ENCODE data around the gene FOCAD. TPM values are rescaled to one million over a fixed set of nuclear protein-coding genes. Genes with fewer than 3 reads are reported as not detected.

Gene FOCAD
- total RNA-seq, 1 experiment from 2014 or later, result 40.7 TPM

GRCh38 chr9:21031808-21032183 is 347.7 kb downstream of the FOCAD start:
- POLR2A ChIA-PET, result no interaction called here
- CTCF ChIA-PET, result no interaction called here
- Histone ChIP-seq H4K20me1 (ENCODE audit: insufficient read depth) (no peaks in the 10 kb centered on the region), H3K4me1 (ENCODE audit: control insufficient read depth in 1 of 2, insufficient read depth in 2 of 2, low read length in 2 of 2) (no peaks in the 10 kb centered on the region), H3K36me3 (ENCODE audit: control insufficient read depth in 1 of 2, insufficient read depth in 2 of 2, low read length in 2 of 2) (no peaks in the 10 kb centered on the region), H3K9me2 (ENCODE audit: insufficient read depth) (no peaks in the 10 kb centered on the region), H2AFZ (ENCODE audit: low read depth, low read length, poor library complexity, severe bottlenecking) (no peak overlapping the region), H3K27me3 (ENCODE audit: insufficient read depth, low read length) (no peaks in the 10 kb centered on the region), H3K4me3 (replicated peaks in 1 of 2; ENCODE audit: low read depth in 1 of 2, low read length in 2 of 2) (no peak overlapping the region), H3K79me2 (ENCODE audit: insufficient read depth, low read length) (no peaks in the 10 kb centered on the region), H3K9ac (ENCODE audit: low read length) (no peak overlapping the region), H3K9me3 (ENCODE audit: control insufficient read depth in 1 of 2, insufficient read depth in 1 of 2, low read depth in 1 of 2, low read length in 2 of 2) (no peaks in the 10 kb centered on the region), H3K4me2 (ENCODE audit: low read length) (no peak overlapping the region), H3K27ac (ENCODE audit: low read depth, low read length) (no peak overlapping the region)
- RAD21 ChIA-PET (ENCODE audit: low non-redundant PET in 1 of 2, low total read pairs in 2 of 2, uncharacterized antibody in 2 of 2, unreplicated experiment in 2 of 2), result no interaction called here
- no peak for TF ChIP-seq EZH2 (IDR thresholded peaks at IDR 0.05)
- DNase-seq (ENCODE audit: low read depth, low spot score) (no peak), ATAC-seq (no peak)
- no TSS peak for BruUV-seq (replicated peaks)
- intact Hi-C loops (cut with micrococcal nuclease), result no loop called here

- no peak for TF ChIP-seq CEBPB (IDR thresholded peaks at IDR 0.05; ENCODE audit: low read depth)
- TF ChIP-seq POLR2A (IDR thresholded peaks at IDR 0.05; ENCODE audit: borderline replicate concordance, extremely low read depth, insufficient read depth, insufficient read length), result no peak
- TF ChIP-seq FOSL1 (IDR thresholded peaks at IDR 0.05; ENCODE audit: low read depth), result no peak
- no peak for TF ChIP-seq EZH2phosphoT487 (IDR thresholded peaks at IDR 0.05; ENCODE audit: borderline replicate concordance)
- no peak for TF ChIP-seq ZFX (IDR thresholded peaks at IDR 0.05)
- no peak for TF ChIP-seq CTCF (IDR thresholded peaks at IDR 0.05 in 2 of 3, conservative IDR thresholded peaks at IDR 0.05 in 1 of 3; ENCODE audit: borderline replicate concordance in 1 of 3, insufficient read depth in 1 of 3, low read depth in 2 of 3, low read length in 2 of 3)
- TF ChIP-seq MAX (IDR thresholded peaks at IDR 0.05), result no peak
- TF ChIP-seq SP1 (IDR thresholded peaks at IDR 0.05; ENCODE audit: low read depth), result no peak
- no peak for TF ChIP-seq ATF3 (IDR thresholded peaks at IDR 0.05)
- TF ChIP-seq EGR1 (IDR thresholded peaks at IDR 0.05; ENCODE audit: low read depth), result no peak
- TF ChIP-seq REST (IDR thresholded peaks at IDR 0.05; ENCODE audit: low read depth), result no peak
- no peak for TF ChIP-seq JUND (IDR thresholded peaks at IDR 0.05)
- TF ChIP-seq POLR2AphosphoS5 (IDR thresholded peaks at IDR 0.05; ENCODE audit: low read depth, low read length), result no peak
- no peak for TF ChIP-seq ZBTB33 (IDR thresholded peaks at IDR 0.05; ENCODE audit: extremely low read depth, insufficient replicate concordance, low read length)
- H3K27me3 ChIP-seq (ENCODE audit: insufficient read depth, low read length), result no peaks in the 10 kb centered on the region
- no peak overlapping the region for H2AFZ ChIP-seq (ENCODE audit: low read depth, low read length, poor library complexity, severe bottlenecking)
- H4K20me1 ChIP-seq (ENCODE audit: insufficient read depth), result no peaks in the 10 kb centered on the region
- CTCF ChIA-PET, result no interaction called here
- no peaks in the 10 kb centered on the region for H3K36me3 ChIP-seq (ENCODE audit: control insufficient read depth in 1 of 2, insufficient read depth in 2 of 2, low read length in 2 of 2)
- H3K9me3 ChIP-seq (ENCODE audit: control insufficient read depth in 1 of 2, insufficient read depth in 1 of 2, low read depth in 1 of 2, low read length in 2 of 2), result no peaks in the 10 kb centered on the region
- no peak for ATAC-seq
- no peak overlapping the region for H3K27ac ChIP-seq (ENCODE audit: low read depth, low read length)
- H3K4me2 ChIP-seq (ENCODE audit: low read length), result no peak overlapping the region
- H3K9ac ChIP-seq (ENCODE audit: low read length), result no peak overlapping the region
- no peak for DNase-seq (ENCODE audit: low read depth, low spot score)
- H3K79me2 ChIP-seq (ENCODE audit: insufficient read depth, low read length), result no peaks in the 10 kb centered on the region
- no peak overlapping the region for H3K4me3 ChIP-seq (replicated peaks in 1 of 2; ENCODE audit: low read depth in 1 of 2, low read length in 2 of 2)
- intact Hi-C loops (cut with micrococcal nuclease), result no loop called here
- no peaks in the 10 kb centered on the region for H3K4me1 ChIP-seq (ENCODE audit: control insufficient read depth in 1 of 2, insufficient read depth in 2 of 2, low read length in 2 of 2)
- POLR2A ChIA-PET, result no interaction called here
- RAD21 ChIA-PET (ENCODE audit: low non-redundant PET in 1 of 2, low total read pairs in 2 of 2, uncharacterized antibody in 2 of 2, unreplicated experiment in 2 of 2), result no interaction called here
- no peaks in the 10 kb centered on the region for H3K9me2 ChIP-seq (ENCODE audit: insufficient read depth)
- BruUV-seq (replicated peaks), result no TSS peak
Measured at GRCh38 chr9:21037278-21037677, 353.2 kb downstream of the FOCAD start.

Measured in HCT116 (cell line).